ENCODE results near the gene IL4I1.

Gene IL4I1

DNA sequence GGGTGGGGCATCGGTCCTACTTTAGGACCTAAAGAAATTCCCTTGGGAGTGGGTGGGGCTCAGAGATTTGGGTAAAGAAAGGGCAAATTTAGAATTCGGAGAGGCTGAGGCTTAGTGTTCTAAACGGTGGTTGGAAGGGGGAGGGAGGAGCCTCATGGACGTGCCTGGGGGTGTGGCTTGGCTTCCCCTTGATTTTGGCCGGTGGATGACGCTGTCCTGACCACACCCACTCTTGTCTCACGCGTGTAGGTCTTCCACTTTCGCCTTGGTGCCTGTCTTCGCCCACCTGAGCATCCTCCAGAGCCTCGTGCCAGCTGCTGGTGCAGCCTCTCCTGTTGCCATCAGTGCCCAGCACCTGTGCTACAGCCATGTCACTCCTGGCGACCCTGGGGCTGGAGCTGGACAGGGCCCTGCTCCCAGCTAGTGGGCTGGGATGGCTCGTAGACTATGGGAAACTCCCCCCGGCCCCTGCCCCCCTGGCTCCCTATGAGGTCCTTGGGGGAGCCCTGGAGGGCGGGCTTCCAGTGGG is 33.9 kb upstream of the IL4I1 start:
- peak overlapping the region in 1 of 2 experiments; percentile 14 for H3K27ac ChIP-seq (ENCODE audit: insufficient read depth in 1 of 2, low read depth in 1 of 2, low read length in 2 of 2, poor library complexity in 1 of 2, severe bottlenecking in 2 of 2)
- H3K4me3 ChIP-seq (ENCODE audit: control insufficient read depth in 1 of 7, extremely low read depth in 1 of 7, insufficient read depth in 4 of 7, low read depth in 2 of 7, low read length in 6 of 7): peak overlapping the region in 2 of 7 experiments; percentile 53 to 56
- peaks cover 3 to 37% (median 27%) of the 10 kb centered on the region in 4 experiments for H3K4me1 ChIP-seq (ENCODE audit: control extremely low read depth in 1 of 4, control insufficient read depth in 4 of 4, insufficient read depth in 4 of 4, low read length in 3 of 4)
- H3K9me3 ChIP-seq (ENCODE audit: control extremely low read depth in 1 of 5, control insufficient read depth in 4 of 5, insufficient read depth in 2 of 5, low read depth in 1 of 5, low read length in 4 of 5): no peaks in the 10 kb centered on the region
- peak in 2 of 3 donors; percentile 35 to 46 for DNase-seq
- 83% methylated on average over 15 of the region's 15 CpGs for WGBS (ENCODE audit: insufficient coverage)
- H3K27me3 ChIP-seq (replicated peaks in 2 of 5; ENCODE audit: control insufficient read depth in 4 of 5, insufficient read depth in 5 of 5, low read length in 4 of 5): no peaks in the 10 kb centered on the region
- H3K36me3 ChIP-seq (ENCODE audit: control insufficient read depth in 4 of 4, insufficient read depth in 4 of 4, low read length in 3 of 4): peaks cover under 1 to 34% (median 9%) of the 10 kb centered on the region in 4 experiments
- CTCF ChIA-PET: interaction anchor here (0.6 kb wide), 1 partner anchor 51 kb away, joined by 3 read pairs; no protein-coding TSS in a partner anchor
- POLR2A ChIA-PET: interaction anchor here (0.6 to 1.2 kb wide), 3 partner anchors 36 to 635 kb away, joined by 3 to 4 read pairs (median 4); no protein-coding TSS in a partner anchor

DNA sequence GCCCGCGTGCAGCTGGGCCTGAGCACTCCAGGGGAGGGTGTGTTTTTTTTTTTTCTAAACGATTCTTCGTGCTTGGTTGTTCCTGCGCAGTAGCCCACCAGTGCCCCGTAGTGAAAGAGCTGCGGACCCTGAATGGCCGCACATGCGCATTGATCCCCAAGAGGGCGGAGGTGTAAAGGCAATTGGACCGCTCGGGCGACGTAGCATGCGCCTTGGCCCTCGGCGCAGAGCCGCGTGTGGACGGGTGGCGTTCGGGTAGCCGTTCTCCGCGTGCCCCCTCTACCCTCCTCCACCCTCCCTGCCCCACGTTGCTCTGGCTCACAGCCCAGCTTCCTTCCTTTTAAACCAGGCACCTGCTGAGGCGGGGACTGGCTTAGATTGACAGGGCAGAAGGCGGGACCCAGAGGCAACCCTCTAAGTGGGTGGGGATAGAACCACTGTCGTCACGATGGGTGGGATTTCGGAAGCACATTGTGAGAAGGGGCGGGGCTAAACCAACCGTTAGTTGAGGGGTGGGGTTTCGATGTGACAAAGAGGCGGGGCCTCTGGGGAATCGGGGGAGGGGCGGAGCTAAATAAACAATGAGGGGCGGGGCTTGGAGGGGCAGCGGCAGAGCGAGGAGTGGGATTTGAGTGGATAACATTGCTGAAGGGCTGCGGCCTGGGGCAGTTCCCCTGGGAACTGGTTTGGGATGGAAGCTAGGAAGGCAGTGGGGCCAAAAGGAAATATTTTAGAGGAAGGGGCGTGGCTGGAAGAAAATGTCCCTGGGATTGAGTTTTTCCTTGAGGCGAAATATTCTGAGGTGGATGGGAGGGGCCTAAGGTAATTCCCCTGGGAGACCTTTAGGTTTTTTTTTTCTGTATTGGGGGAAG is 33.2 kb upstream of the IL4I1 start:
- peak; percentile 99 to 100 (median 99) for DNase-seq
- peak overlapping the region; percentile 81 to 91 for H3K27ac ChIP-seq (ENCODE audit: insufficient read depth in 1 of 2, low read depth in 1 of 2, low read length in 2 of 2, poor library complexity in 1 of 2, severe bottlenecking in 2 of 2)
- ChIA-PET POLR2A (interaction anchor here (0.7 to 2.3 kb wide), 8 partner anchors 19 to 79 kb away, joined by 3 to 15 read pairs (median 4); partner anchors contain the start of genes AKT1S1, IL4I1, PTOV1 and TBC1D17), CTCF (interaction anchor here (0.6 to 0.8 kb wide), 2 partner anchors 33 to 550 kb away, joined by 3 read pairs; partner anchors contain the start of gene IL4I1)
- H3K36me3 ChIP-seq (ENCODE audit: control insufficient read depth in 4 of 4, insufficient read depth in 4 of 4, low read length in 3 of 4): peaks cover 2 to 39% (median 13%) of the 10 kb centered on the region in 4 experiments
- peaks cover 3 to 37% (median 27%) of the 10 kb centered on the region in 4 experiments for H3K4me1 ChIP-seq (ENCODE audit: control extremely low read depth in 1 of 4, control insufficient read depth in 4 of 4, insufficient read depth in 4 of 4, low read length in 3 of 4)
- no peaks in the 10 kb centered on the region for H3K9me3 ChIP-seq (ENCODE audit: control extremely low read depth in 1 of 5, control insufficient read depth in 4 of 5, insufficient read depth in 2 of 5, low read depth in 1 of 5, low read length in 4 of 5)
- peak overlapping the region; percentile 83 to 94 (median 86) for H3K4me3 ChIP-seq (ENCODE audit: control insufficient read depth in 1 of 7, extremely low read depth in 1 of 7, insufficient read depth in 4 of 7, low read depth in 2 of 7, low read length in 6 of 7)
- H3K27me3 ChIP-seq (replicated peaks in 2 of 5; ENCODE audit: control insufficient read depth in 4 of 5, insufficient read depth in 5 of 5, low read length in 4 of 5): no peaks in the 10 kb centered on the region
- WGBS (ENCODE audit: insufficient coverage): 17% methylated on average over 17 of the region's 43 CpGs

DNA sequence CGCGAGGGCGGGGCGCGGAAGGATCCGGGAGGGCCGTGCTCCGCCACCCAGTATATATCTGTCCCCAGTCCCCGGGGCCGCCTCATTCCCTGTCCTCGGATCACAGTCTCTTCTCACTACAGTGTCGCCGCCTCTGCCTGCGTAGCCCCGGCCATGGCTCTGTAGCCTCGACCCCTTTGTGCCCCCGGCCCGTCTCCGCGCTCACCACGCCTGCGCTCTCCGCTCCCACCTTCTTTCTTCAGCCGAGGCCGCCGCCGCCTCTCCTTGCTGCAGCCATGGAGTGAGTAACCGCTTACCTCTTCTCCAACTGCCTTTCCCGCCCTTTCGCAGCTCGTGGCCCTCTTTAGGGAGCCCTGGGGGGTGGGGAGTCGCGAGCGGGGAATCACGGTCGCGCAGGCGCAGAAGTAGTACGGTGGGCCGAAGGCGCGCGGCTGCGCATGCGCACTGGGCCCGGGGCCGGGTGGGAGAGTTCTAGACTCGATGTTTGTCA is 32.5 kb upstream of the IL4I1 start, which contains the start of the genes ATF5 and NUP62:
Gene ATF5, plus strand, starts transcription at position 85 of the 490 bp plus-strand sequence. CDS start 1,646 bp downstream, outside the sequence.
Gene NUP62, minus strand, starts transcription at position 384 of the 490 bp plus-strand sequence. CDS start 19,697 bp downstream, outside the sequence.
- peak within 1 kb of the TSS; percentile 81 to 91 for H3K27ac ChIP-seq (ENCODE audit: insufficient read depth in 1 of 2, low read depth in 1 of 2, low read length in 2 of 2, poor library complexity in 1 of 2, severe bottlenecking in 2 of 2)
- no peaks in the 10 kb centered on the region for H3K9me3 ChIP-seq (ENCODE audit: control extremely low read depth in 1 of 5, control insufficient read depth in 4 of 5, insufficient read depth in 2 of 5, low read depth in 1 of 5, low read length in 4 of 5)
- ChIA-PET CTCF (interaction anchor here (0.8 to 2.5 kb wide), 5 partner anchors 11 to 49 kb away, joined by 3 to 9 read pairs (median 6); partner anchors contain the start of gene IL4I1), POLR2A (interaction anchor here (1.1 to 2.3 kb wide), 6 partner anchors 18 to 78 kb away, joined by 3 to 15 read pairs (median 5); partner anchors contain the start of genes AKT1S1, IL4I1, PTOV1 and TBC1D17)
- H3K36me3 ChIP-seq (ENCODE audit: control insufficient read depth in 4 of 4, insufficient read depth in 4 of 4, low read length in 3 of 4): peaks cover 3 to 46% (median 18%) of the 10 kb centered on the region in 4 experiments
- peak within 1 kb of the TSS; percentile 83 to 94 (median 86) for H3K4me3 ChIP-seq (ENCODE audit: control insufficient read depth in 1 of 7, extremely low read depth in 1 of 7, insufficient read depth in 4 of 7, low read depth in 2 of 7, low read length in 6 of 7)
- H3K4me1 ChIP-seq (ENCODE audit: control extremely low read depth in 1 of 4, control insufficient read depth in 4 of 4, insufficient read depth in 4 of 4, low read length in 3 of 4): peaks cover 3 to 39% (median 27%) of the 10 kb centered on the region in 4 experiments
- H3K27me3 ChIP-seq (replicated peaks in 2 of 5; ENCODE audit: control insufficient read depth in 4 of 5, insufficient read depth in 5 of 5, low read length in 4 of 5): no peaks in the 10 kb centered on the region
- WGBS (ENCODE audit: insufficient coverage): 0% methylated on average over 34 of the region's 48 CpGs
- DNase-seq: peak; percentile 56 to 89 (median 63)

DNA sequence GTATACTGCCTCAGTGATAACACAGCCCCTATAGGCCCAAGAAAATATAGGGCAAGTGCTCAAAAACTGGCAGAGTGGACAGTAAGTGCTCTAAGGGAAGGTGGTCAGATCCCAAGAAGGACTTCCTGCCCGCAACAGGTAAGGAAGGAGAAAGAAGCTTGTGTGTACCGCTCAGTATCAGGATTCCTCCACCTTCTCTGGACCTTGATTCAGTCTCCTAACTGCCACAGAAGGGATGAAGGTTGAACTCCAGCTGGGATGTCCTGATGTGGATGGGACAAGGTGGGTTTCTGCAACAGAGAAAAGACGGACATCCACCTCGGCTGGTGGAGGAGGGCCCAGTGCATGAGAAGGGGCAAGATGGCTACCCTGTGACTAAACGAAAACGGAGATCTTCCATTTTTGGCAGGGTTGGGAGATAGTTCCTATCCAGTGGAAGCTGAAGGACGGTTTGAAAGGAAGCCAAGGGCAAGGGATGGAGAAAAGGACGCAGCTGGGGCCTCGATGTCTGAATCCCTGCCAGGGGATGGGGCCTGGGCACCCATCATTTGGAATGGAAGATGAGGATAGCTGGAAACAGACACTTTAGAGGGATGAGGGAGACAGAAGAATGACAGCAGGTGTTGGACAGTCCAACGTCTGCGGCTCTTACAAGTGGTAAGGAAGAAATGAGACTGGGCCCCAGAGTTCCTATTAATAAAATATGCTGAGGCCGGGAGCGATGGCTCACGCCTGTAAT is 31.0 kb upstream of the IL4I1 start:
- Histone ChIP-seq H3K9me3 (ENCODE audit: control extremely low read depth in 1 of 5, control insufficient read depth in 4 of 5, insufficient read depth in 2 of 5, low read depth in 1 of 5, low read length in 4 of 5) (no peaks in the 10 kb centered on the region), H3K27ac (ENCODE audit: insufficient read depth in 1 of 2, low read depth in 1 of 2, low read length in 2 of 2, poor library complexity in 1 of 2, severe bottlenecking in 2 of 2) (peak overlapping the region; percentile 29 to 71), H3K4me3 (ENCODE audit: control insufficient read depth in 1 of 7, extremely low read depth in 1 of 7, insufficient read depth in 4 of 7, low read depth in 2 of 7, low read length in 6 of 7) (peak overlapping the region in 3 of 7 experiments; percentile 26 to 93 (median 53)), H3K27me3 (replicated peaks in 2 of 5; ENCODE audit: control insufficient read depth in 4 of 5, insufficient read depth in 5 of 5, low read length in 4 of 5) (no peaks in the 10 kb centered on the region), H3K36me3 (ENCODE audit: control insufficient read depth in 4 of 4, insufficient read depth in 4 of 4, low read length in 3 of 4) (peaks cover 7 to 53% (median 32%) of the 10 kb centered on the region in 4 experiments), H3K4me1 (ENCODE audit: control extremely low read depth in 1 of 4, control insufficient read depth in 4 of 4, insufficient read depth in 4 of 4, low read length in 3 of 4) (peaks cover 3 to 34% (median 27%) of the 10 kb centered on the region in 4 experiments)
- CTCF ChIA-PET: interaction anchor here (1.1 to 2.5 kb wide), 4 partner anchors 8 to 47 kb away, joined by 3 to 8 read pairs (median 5); no protein-coding TSS in a partner anchor
- WGBS (ENCODE audit: insufficient coverage): 94% methylated on average over 11 of the region's 14 CpGs
- DNase-seq: no peak
- POLR2A ChIA-PET: interaction anchor here (0.9 to 2.3 kb wide), 2 partner anchors 16 to 30 kb away, joined by 3 to 15 read pairs; partner anchors contain the start of gene IL4I1

DNA sequence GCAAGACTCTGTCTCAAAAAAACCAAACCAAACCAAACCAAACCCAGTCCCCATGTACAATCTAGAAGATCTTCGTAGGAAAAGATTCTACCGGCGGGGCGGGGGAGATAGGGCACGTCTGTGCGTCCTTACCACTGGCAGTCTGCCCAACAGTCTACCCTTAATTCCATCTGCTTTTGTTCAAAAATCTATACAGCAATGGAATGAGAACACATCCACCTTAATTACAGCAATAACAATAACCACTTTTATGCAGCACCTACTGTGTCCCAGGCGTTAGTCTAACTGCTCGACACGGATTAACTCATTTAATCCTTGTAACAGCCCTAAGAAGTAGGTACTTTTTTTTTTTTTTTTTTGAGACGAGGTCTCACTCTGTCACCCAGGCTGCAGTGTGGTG is 29.8 kb upstream of the IL4I1 start:
- peak overlapping the region in 1 of 2 experiments; percentile 71 for H3K27ac ChIP-seq (ENCODE audit: insufficient read depth in 1 of 2, low read depth in 1 of 2, low read length in 2 of 2, poor library complexity in 1 of 2, severe bottlenecking in 2 of 2)
- no peak overlapping the region for H3K4me3 ChIP-seq (ENCODE audit: control insufficient read depth in 1 of 7, extremely low read depth in 1 of 7, insufficient read depth in 4 of 7, low read depth in 2 of 7, low read length in 6 of 7)
- ChIA-PET CTCF (interaction anchor here (1.2 kb wide), 1 partner anchor 9 kb away, joined by 4 read pairs; no protein-coding TSS in a partner anchor), POLR2A (no interaction called here)
- DNase-seq: no peak
- no peaks in the 10 kb centered on the region for H3K27me3 ChIP-seq (replicated peaks in 2 of 5; ENCODE audit: control insufficient read depth in 4 of 5, insufficient read depth in 5 of 5, low read length in 4 of 5)
- peaks cover 7 to 58% (median 38%) of the 10 kb centered on the region in 4 experiments for H3K36me3 ChIP-seq (ENCODE audit: control insufficient read depth in 4 of 4, insufficient read depth in 4 of 4, low read length in 3 of 4)
- H3K4me1 ChIP-seq (ENCODE audit: control extremely low read depth in 1 of 4, control insufficient read depth in 4 of 4, insufficient read depth in 4 of 4, low read length in 3 of 4): peaks cover 3 to 32% (median 30%) of the 10 kb centered on the region in 4 experiments
- 94% methylated on average over 7 of the region's 10 CpGs for WGBS (ENCODE audit: insufficient coverage)
- H3K9me3 ChIP-seq (ENCODE audit: control extremely low read depth in 1 of 5, control insufficient read depth in 4 of 5, insufficient read depth in 2 of 5, low read depth in 1 of 5, low read length in 4 of 5): no peaks in the 10 kb centered on the region

DNA sequence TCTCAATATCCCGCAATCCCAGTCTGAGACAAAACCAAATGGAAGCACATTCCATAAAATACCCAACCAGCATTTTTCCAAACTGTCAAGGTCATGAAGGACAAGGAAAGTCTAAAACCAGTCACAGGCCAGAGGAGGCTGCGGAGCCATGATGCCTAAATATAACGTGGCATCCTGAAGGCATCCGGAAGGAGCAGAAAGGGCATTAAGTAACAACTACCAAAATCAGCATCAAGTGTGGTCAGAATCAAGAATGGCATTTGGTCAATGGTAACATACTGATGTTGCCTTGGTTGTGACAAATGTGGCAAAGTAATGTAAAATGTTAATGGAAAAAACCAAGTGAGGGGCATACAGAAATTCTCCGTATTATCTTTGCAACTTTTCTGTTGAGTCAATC is 28.8 kb upstream of the IL4I1 start:
- POLR2A ChIA-PET: no interaction called here
- H3K9me3 ChIP-seq (ENCODE audit: control extremely low read depth in 1 of 5, control insufficient read depth in 4 of 5, insufficient read depth in 2 of 5, low read depth in 1 of 5, low read length in 4 of 5): no peaks in the 10 kb centered on the region
- no peak for DNase-seq
- H3K36me3 ChIP-seq (ENCODE audit: control insufficient read depth in 4 of 4, insufficient read depth in 4 of 4, low read length in 3 of 4): peaks cover 7 to 64% (median 43%) of the 10 kb centered on the region in 4 experiments
- 100% methylated on average over 2 of the region's 5 CpGs for WGBS (ENCODE audit: insufficient coverage)
- no peak overlapping the region for H3K27ac ChIP-seq (ENCODE audit: insufficient read depth in 1 of 2, low read depth in 1 of 2, low read length in 2 of 2, poor library complexity in 1 of 2, severe bottlenecking in 2 of 2)
- H3K4me1 ChIP-seq (ENCODE audit: control extremely low read depth in 1 of 4, control insufficient read depth in 4 of 4, insufficient read depth in 4 of 4, low read length in 3 of 4): peaks cover 3 to 32% (median 28%) of the 10 kb centered on the region in 4 experiments
- no peaks in the 10 kb centered on the region for H3K27me3 ChIP-seq (replicated peaks in 2 of 5; ENCODE audit: control insufficient read depth in 4 of 5, insufficient read depth in 5 of 5, low read length in 4 of 5)
- CTCF ChIA-PET: no interaction called here
- no peak overlapping the region for H3K4me3 ChIP-seq (ENCODE audit: control insufficient read depth in 1 of 7, extremely low read depth in 1 of 7, insufficient read depth in 4 of 7, low read depth in 2 of 7, low read length in 6 of 7)

Data from common myeloid progenitor, CD34-positive (primary cell).